Neural crest cell (in vitro differentiated cells): ENCODE results near the gene PPM1D. TPM values are rescaled to one million over a fixed set of nuclear protein-coding genes. Genes with fewer than 3 reads are reported as not detected.

Source experiments
- DNase-seq: peaks from one replicate; pipeline ENCODE4 v3.0.0; 2021; ENCODE audit warnings: low read depth, mixed read lengths, low spot score
- H3K27ac Mint-ChIP-seq: one replicate; pipeline ENCODE4 v1.8.0; 2021; ENCODE audit warnings: mild to moderate bottlenecking, mixed read lengths; ENCODE audit not compliant: unreplicated experiment
- H3K27me3 Mint-ChIP-seq: 2 replicates; pipeline ENCODE4 v1.8.0; 2021; ENCODE audit warnings: low read depth, mild to moderate bottlenecking, mixed read lengths
- H3K36me3 Mint-ChIP-seq: 2 replicates; pipeline ENCODE4 v1.8.0; 2021; ENCODE audit warnings: low read depth, mild to moderate bottlenecking, mixed read lengths
- H3K4me1 Mint-ChIP-seq: 2 replicates; pipeline ENCODE4 v1.8.0; 2021; ENCODE audit warnings: mixed read lengths
- H3K4me3 Mint-ChIP-seq: one replicate; pipeline ENCODE4 v1.8.0; 2021; ENCODE audit warnings: mild to moderate bottlenecking, mixed read lengths
- H3K9me3 Mint-ChIP-seq: 2 replicates; pipeline ENCODE4 v1.8.0; 2021; ENCODE audit warnings: mixed read lengths
- CTCF ChIP-seq: fragments of 200-600 bp; sonication (generic); conservative IDR thresholded peaks from 2 replicates; pipeline ENCODE4 v1.5.0; 2021; ENCODE audit warnings: antibody characterized with exemption, mild to moderate bottlenecking
- total RNA-seq: library from RNA; stranded (reverse); gene quantifications from 2 replicates; pipeline ENCODE4 v1.2.1, GENCODE V29; 2021

The PPM1D gene
- total RNA-seq, 1 donor from 2014 or later, result 23.8 TPM

DNA sequence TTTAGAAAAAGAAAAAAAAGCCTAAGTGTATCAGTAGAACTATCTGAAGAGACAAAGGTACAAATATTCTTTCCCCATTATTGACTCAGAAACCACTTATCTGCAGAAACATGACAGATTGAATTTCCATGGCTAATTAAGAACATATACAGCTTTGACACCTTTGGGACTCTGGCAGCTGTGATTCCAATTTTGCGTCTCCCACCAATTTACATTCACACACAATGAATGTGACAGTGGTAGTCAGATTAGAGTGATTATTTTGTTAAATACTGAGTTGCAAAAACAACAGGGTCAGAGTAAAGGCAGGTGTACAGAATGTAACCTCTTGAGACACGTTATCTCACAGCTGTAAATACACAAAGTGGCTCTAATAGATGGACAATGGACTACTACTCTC, 5.3 kb upstream of the PPM1D start:
- Mint-ChIP-seq H3K27me3 (peaks cover 3% of the 10 kb centered on the region), H3K36me3 (no peaks in the 10 kb centered on the region), H3K4me1 (peaks cover 17% of the 10 kb centered on the region), H3K27ac (no peak overlapping the region), H3K9me3 (no peaks in the 10 kb centered on the region), H3K4me3 (no peak overlapping the region)
- no peak for TF ChIP-seq CTCF
- DNase-seq, result no peak

- peaks cover 31% of the 10 kb centered on the region for H3K4me1 Mint-ChIP-seq
- H3K36me3 Mint-ChIP-seq, result no peaks in the 10 kb centered on the region
- H3K4me3 Mint-ChIP-seq, result peak overlapping the region; percentile 79
- TF ChIP-seq CTCF, result no peak
- H3K27ac Mint-ChIP-seq, result no peak overlapping the region
- no peaks in the 10 kb centered on the region for H3K9me3 Mint-ChIP-seq
- no peaks in the 10 kb centered on the region for H3K27me3 Mint-ChIP-seq
- DNase-seq, result no peak
Measured at GRCh38 chr17:60597297-60597696, 2.7 kb upstream of the PPM1D start.

DNA sequence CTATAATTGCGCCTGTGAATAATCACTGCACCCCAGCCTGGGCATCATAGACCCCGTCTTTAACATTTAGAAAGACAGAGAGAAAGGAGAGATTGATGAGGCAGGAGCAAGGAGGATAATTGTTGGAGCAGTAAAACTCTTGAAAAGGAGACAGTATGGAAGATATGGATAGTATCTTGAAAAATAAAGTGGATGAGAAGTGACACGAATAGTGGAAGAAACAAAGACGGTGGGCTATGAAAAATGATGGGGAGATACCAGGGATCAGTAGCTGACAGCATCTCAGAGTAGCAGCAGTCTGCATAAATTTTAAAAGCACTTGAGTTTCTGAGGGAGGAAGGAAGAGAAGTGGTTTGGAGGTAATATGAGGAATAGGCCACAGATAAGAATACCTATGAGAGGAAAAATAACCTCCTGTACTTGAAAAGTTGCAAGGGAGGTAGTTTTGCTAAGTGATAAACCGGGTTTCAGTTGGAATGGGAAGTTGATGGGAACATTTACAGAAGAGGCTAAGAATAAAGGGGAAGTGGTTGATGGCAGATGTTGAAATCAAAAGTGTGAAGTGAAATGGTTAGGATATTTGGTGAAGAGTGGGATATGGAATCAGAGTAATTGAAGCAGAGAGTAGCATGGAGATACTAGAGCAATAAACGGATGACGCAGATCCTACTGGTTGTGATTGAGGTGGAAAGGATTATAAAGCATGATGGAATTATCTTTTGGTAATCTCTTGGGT, 1.8 kb upstream of the PPM1D start:
- no peaks in the 10 kb centered on the region for H3K36me3 Mint-ChIP-seq
- no peaks in the 10 kb centered on the region for H3K27me3 Mint-ChIP-seq
- H3K4me3 Mint-ChIP-seq, result peak overlapping the region; percentile 79
- H3K4me1 Mint-ChIP-seq, result peaks cover 37% of the 10 kb centered on the region
- no peak for TF ChIP-seq CTCF
- H3K27ac Mint-ChIP-seq, result peak overlapping the region; percentile 12
- no peaks in the 10 kb centered on the region for H3K9me3 Mint-ChIP-seq
- no peak for DNase-seq

- Mint-ChIP-seq H3K27me3 (no peaks in the 10 kb centered on the region), H3K27ac (peak overlapping the region; percentile 100), H3K9me3 (no peaks in the 10 kb centered on the region), H3K4me3 (peak overlapping the region; percentile 99), H3K36me3 (no peaks in the 10 kb centered on the region), H3K4me1 (peaks cover 45% of the 10 kb centered on the region)
- no peak for DNase-seq
- no peak for TF ChIP-seq CTCF
Measured at GRCh38 chr17:60599220-60599619, 773 bp upstream of the PPM1D start.

DNA sequence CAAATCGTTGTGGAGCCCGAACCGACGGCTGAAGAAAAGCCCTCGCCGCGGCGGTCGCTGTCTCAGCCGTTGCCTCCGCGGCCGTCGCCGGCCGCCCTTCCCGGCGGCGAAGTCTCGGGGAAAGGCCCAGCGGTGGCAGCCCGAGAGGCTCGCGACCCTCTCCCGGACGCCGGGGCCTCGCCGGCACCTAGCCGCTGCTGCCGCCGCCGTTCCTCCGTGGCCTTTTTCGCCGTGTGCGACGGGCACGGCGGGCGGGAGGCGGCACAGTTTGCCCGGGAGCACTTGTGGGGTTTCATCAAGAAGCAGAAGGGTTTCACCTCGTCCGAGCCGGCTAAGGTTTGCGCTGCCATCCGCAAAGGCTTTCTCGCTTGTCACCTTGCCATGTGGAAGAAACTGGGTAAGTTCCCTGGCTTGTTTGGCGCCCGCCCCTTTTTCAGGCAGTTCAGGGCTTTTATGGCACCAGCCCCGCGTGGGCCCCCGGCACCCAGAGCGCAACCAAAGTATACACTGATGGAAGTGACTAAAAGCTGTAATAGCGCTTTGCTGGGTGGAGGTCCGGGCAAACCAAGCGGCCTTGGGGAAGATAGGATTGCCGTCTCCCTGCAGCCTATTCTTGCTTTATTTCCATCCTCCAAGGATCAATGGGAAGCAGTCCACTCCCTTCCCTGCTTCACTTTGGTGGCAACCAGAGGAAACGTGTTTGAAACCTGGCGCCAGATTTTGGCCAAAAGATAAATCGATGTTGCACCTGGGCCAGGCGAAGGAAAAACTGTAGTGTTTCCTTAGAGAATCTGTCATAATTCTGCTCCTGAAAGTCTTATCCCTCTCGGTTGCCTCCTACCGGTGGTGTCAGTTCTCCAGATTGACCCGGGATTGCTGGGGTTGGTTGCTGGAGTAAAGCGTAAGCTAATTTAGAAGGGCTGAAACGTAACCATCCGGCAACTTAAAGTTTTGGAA, 775 bp downstream of the PPM1D start:
- TF ChIP-seq CTCF, result peak; percentile 81
- peak overlapping the region; percentile 96 for H3K27ac Mint-ChIP-seq
- peak; percentile 66 for DNase-seq
- no peaks in the 10 kb centered on the region for H3K27me3 Mint-ChIP-seq
- no peaks in the 10 kb centered on the region for H3K9me3 Mint-ChIP-seq
- H3K36me3 Mint-ChIP-seq, result no peaks in the 10 kb centered on the region
- peaks cover 48% of the 10 kb centered on the region for H3K4me1 Mint-ChIP-seq
- H3K4me3 Mint-ChIP-seq, result peak overlapping the region; percentile 99
